Right lobe of liver (tissue), 6 donors: ENCODE measurements around the gene POMT1. TPM values are rescaled to one million over a fixed set of nuclear protein-coding genes. Genes with fewer than 3 reads are reported as not detected.
A peak's percentile ranks its signal among the peaks of the same experiment; 100 is the strongest.
"Not testable (repeated sequence)": the region's sequence is repeated elsewhere in the genome, so short reads cannot be mapped to it uniquely, and the experiment has no call there.

Source experiments
- ATAC-seq, 4 donors: fragments of 200-7000 bp; cut with Tn5 transposase; one replicate each; pipeline ENCODE4 v1.9.1; 2020; ENCODE audit warnings: mild to moderate bottlenecking in 4 of 4, moderate library complexity in 4 of 4
- DNase-seq, 3 donors: peaks; one replicate each; pipeline ENCODE4 v3.0.0-alpha.2; 2020
- H3K27ac ChIP-seq, 3 donors: fragments of 200-600 bp; one replicate each; pipeline ENCODE4 v1.8.0; 2022
- H3K27me3 ChIP-seq, 2 donors: fragments of 200-600 bp; one replicate each; pipeline ENCODE4 v1.8.0; 2022
- H3K36me3 ChIP-seq, 4 donors: fragments of 200-600 bp; sonication (generic) in 1 of 4; one replicate each; pipeline versions ENCODE4 v1.5.1 to v1.8.0; 2017 to 2022; ENCODE audit warnings: control low read depth in 1 of 4
- H3K4me1 ChIP-seq, 4 donors: fragments of 200-600 bp; sonication (generic) in 1 of 4; one replicate each; pipeline versions ENCODE4 v1.5.1 to v1.8.0; 2017 to 2022; ENCODE audit warnings: control low read depth in 1 of 4
- H3K4me3 ChIP-seq, 3 donors: fragments of 200-600 bp; one replicate each; pipeline ENCODE4 v1.8.0; 2022
- H3K9me3 ChIP-seq, 4 donors: fragments of 200-600 bp; sonication (generic) in 1 of 4; one replicate each; pipeline versions ENCODE4 v1.5.1 to v1.8.0; 2017 to 2022; ENCODE audit warnings: control low read depth in 1 of 4
- POLR2A ChIP-seq: fragments of 450-650 bp; IDR thresholded peaks from one replicate; pipeline ENCODE4 v1.6.1; 2017; ENCODE audit warnings: antibody characterized with exemption, mild to moderate bottlenecking
- WGBS: methylation state at CpG from one replicate; pipeline ENCODE4 v1.1.6; 2018; ENCODE audit warnings: low coverage, low lambda C conversion rate; ENCODE audit not compliant: insufficient coverage; ENCODE audit errors: missing lambda C conversion rate; 5-methylcytosine and 5-hydroxymethylcytosine counted together
- intact Hi-C, 2 donors: fragments of 100-400 bp; cut with DNase I; formaldehyde crosslinking; loops; one replicate each; pipeline versions ENCODE4 v1.11.2 to v1.14.1; 2022
- total RNA-seq, 6 experiments: library from RNA; depleted of rRNA in 2 of 6; stranded (reverse); fragments of >200 nt in 2 of 6; fragmentation: NEBNext Ultra II Directional in 3 of 6; extraction: Animal tissue kit (Norgen Biotek cat#: 25700) in 3 of 6; gene quantifications; one replicate each; pipeline versions ENCODE4 v1.1.0 to v1.2.4, GENCODE V29; 2016 to 2023
- TF ChIP-seq, protein P1 (sequence below), 4 donors: fragments of 200-600 bp in 3 of 4; fragments of 450-650 bp in 1 of 4; IDR thresholded peaks; one replicate each; pipeline versions ENCODE4 v1.5.1 to v1.8.0; 2016 to 2022; ENCODE audit warnings: antibody characterized with exemption in 4 of 4, mild to moderate bottlenecking in 2 of 4
- donor health status: DM: no; HTN: yes; CAD: no.
- donor health status: DM: no; HTN: no; CAD: no.
- donor health status: DM: no; HTN: no; CAD: no.
- donor health status: DM: no; HTN: yes; CAD: no.
- donor health status: DM: no; HTN: yes; CAD: no.

Gene POMT1
- total RNA-seq, 6 experiments from 2014 or later, result 14.3 to 17.7 (median 15.7) TPM

DNA sequence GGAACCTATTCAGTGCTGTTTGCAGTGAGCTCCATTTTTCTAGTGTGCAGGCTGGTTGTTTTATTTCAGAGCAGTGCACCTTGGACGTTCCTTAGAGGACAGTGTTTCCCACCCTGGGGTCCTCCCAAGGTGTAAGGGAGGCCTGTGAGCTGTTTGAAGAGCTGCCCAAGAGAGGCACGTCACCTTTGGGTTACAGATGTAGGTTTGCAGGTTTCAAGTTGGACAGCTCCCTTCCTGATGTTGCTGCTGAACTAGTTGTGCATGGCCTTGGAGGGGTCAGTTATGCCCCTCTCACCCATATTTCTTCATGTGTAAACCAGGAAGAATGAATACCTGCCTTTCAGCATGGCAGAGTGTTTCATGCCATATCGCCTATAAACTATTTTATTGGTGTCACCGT, 34.7 kb upstream of the POMT1 start:
- ATAC-seq, result no peak
- 90% methylated on average over 3 of the region's 4 CpGs for WGBS
- Histone ChIP-seq H3K36me3 (peaks cover 0 to 86% (median 44%) of the 10 kb centered on the region in 4 donors), H3K4me3 (no peak overlapping the region), H3K27ac (no peak overlapping the region), H3K4me1 (peaks cover 0 to 3% (median 0%) of the 10 kb centered on the region in 4 donors), H3K27me3 (no peaks in the 10 kb centered on the region), H3K9me3 (no peaks in the 10 kb centered on the region)
- intact Hi-C loops, result no loop called here
- DNase-seq, result peak in 1 of 3 donors; percentile 3
- TF ChIP-seq, protein P1, sequence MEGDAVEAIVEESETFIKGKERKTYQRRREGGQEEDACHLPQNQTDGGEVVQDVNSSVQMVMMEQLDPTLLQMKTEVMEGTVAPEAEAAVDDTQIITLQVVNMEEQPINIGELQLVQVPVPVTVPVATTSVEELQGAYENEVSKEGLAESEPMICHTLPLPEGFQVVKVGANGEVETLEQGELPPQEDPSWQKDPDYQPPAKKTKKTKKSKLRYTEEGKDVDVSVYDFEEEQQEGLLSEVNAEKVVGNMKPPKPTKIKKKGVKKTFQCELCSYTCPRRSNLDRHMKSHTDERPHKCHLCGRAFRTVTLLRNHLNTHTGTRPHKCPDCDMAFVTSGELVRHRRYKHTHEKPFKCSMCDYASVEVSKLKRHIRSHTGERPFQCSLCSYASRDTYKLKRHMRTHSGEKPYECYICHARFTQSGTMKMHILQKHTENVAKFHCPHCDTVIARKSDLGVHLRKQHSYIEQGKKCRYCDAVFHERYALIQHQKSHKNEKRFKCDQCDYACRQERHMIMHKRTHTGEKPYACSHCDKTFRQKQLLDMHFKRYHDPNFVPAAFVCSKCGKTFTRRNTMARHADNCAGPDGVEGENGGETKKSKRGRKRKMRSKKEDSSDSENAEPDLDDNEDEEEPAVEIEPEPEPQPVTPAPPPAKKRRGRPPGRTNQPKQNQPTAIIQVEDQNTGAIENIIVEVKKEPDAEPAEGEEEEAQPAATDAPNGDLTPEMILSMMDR (IDR thresholded peaks at IDR 0.05), result no peak
- TF ChIP-seq POLR2A, result no peak

DNA sequence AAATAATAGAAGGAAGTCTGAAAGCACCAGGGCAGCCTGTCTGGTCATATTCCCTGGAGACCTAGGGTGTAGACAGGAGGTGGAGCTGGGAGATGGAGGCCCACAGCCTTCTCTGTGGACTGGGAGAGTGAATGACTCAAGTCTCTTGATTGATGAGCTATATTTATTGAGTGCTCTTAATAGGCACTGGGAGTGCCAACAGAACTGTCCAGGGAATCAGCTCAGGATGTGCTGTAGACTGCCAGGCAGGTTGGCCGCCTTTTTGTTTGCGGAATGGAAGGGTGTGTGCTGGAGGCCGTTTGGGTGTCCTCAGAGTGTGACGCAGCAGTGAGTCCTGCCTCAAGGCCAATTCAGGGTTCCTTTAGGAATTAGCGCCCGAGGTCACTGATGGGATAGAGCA, 33.4 kb upstream of the POMT1 start:
- Histone ChIP-seq H3K9me3 (no peaks in the 10 kb centered on the region), H3K4me3 (no peak overlapping the region), H3K36me3 (peaks cover 1 to 92% (median 52%) of the 10 kb centered on the region in 4 donors), H3K4me1 (peaks cover 0 to 7% (median 0%) of the 10 kb centered on the region in 4 donors), H3K27ac (no peak overlapping the region), H3K27me3 (no peaks in the 10 kb centered on the region)
- ATAC-seq (peak in 1 of 4 donors; percentile 55), DNase-seq (peak in 2 of 3 donors; percentile 42 to 50)
- 50% methylated on average over 1 of the region's 6 CpGs for WGBS
- TF ChIP-seq, protein P1 (IDR thresholded peaks at IDR 0.05), result no peak
- no peak for TF ChIP-seq POLR2A
- intact Hi-C loops, result no loop called here

DNA sequence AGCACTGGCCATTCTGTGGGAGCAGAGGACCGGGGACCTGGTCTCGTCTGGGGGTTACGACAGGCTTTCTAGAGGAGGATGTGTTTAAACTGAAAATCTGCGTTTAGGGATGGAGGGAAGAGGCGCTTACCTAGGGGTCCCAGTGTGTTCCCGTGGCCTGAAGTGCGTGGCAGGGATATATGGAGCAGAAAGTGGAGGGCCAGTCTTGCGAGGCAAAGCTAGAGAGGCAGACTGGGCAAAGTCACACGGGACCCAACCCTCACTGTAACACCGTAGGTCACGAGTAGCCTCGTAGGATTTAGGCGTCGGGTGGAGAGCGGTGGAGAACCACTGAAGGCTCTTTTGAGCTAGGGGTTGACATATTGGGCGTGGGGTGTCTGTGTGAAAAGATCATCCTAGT, 32.8 kb upstream of the POMT1 start:
- no peak for ATAC-seq
- H3K27ac ChIP-seq, result no peak overlapping the region
- intact Hi-C loops, result loop anchor here in 1 of 2 donors (10.0 kb wide), 1 partner anchor 115 kb away; no protein-coding TSS in a partner anchor
- DNase-seq, result peak in 2 of 3 donors; percentile 17 to 33
- H3K4me1 ChIP-seq, result peaks cover 0 to 7% (median 0%) of the 10 kb centered on the region in 4 donors
- TF ChIP-seq POLR2A, result no peak
- TF ChIP-seq, protein P1 (IDR thresholded peaks at IDR 0.05), result no peak
- no peaks in the 10 kb centered on the region for H3K27me3 ChIP-seq
- no peak overlapping the region for H3K4me3 ChIP-seq
- H3K9me3 ChIP-seq, result no peaks in the 10 kb centered on the region
- peaks cover 5 to 93% (median 54%) of the 10 kb centered on the region in 4 donors for H3K36me3 ChIP-seq
- 90% methylated on average over 12 of the region's 16 CpGs for WGBS

DNA sequence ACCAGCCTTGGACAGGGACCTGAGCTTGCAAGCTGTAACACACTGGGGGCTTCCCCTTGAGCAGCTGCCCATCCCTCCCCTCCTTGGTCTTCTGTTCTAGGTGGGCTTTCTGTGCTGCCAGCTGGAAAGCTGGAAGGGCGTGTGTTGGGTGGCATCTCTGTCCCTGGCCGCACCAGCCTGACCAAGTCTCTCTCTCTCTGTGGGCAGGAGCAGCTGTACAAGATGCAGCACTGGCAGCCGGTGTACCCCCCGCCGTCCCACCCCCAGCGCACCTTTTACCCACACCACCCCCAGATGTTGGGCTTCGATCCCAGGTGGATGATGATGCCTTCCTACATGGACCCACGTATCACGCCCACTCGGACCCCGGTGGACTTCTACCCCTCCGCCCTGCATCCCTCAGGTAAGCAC, 32.1 kb upstream of the POMT1 start:
- WGBS, result 83% methylated on average over 1 of the region's 12 CpGs
- no peaks in the 10 kb centered on the region for H3K27me3 ChIP-seq
- TF ChIP-seq POLR2A, result no peak
- TF ChIP-seq, protein P1 (IDR thresholded peaks at IDR 0.05), result no peak
- intact Hi-C loops, result loop anchor here in 1 of 2 donors (10.0 kb wide), 1 partner anchor 116 kb away; no protein-coding TSS in a partner anchor
- H3K9me3 ChIP-seq, result no peaks in the 10 kb centered on the region
- H3K36me3 ChIP-seq, result peaks cover 5 to 93% (median 55%) of the 10 kb centered on the region in 4 donors
- ATAC-seq, result no peak
- peak in 2 of 3 donors; percentile 33 to 42 for DNase-seq
- H3K4me1 ChIP-seq, result peaks cover 0 to 7% (median 0%) of the 10 kb centered on the region in 4 donors
- no peak overlapping the region for H3K27ac ChIP-seq
- H3K4me3 ChIP-seq, result no peak overlapping the region

DNA sequence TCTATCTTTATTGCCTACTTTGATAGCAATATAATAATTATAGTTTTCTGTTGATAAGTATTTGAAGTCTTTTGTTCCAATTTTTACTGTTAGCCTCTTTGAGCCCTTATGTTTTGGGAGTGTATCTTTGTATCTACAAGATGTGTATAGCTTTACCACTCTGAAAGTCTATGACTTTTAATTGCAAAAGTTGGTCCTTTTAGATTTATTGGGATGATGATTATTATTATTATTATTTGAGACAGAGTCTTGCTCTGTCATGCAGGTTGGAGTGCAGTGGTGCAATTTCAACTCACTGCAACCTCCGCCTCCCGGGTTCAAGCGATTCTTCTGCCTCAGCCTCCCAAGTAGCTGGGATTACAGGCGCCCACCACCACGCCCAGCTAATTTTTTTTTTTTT, 30.6 kb upstream of the POMT1 start:
- 100% methylated on average over 5 of the region's 5 CpGs for WGBS
- peaks cover 5 to 96% (median 59%) of the 10 kb centered on the region in 4 donors for H3K36me3 ChIP-seq
- H3K4me3 ChIP-seq, DNase-seq, ATAC-seq, H3K9me3 ChIP-seq, H3K27ac ChIP-seq, H3K27me3 ChIP-seq, H3K4me1 ChIP-seq: not testable (repeated sequence)
- intact Hi-C loops, result loop anchor here in 1 of 2 donors (10.0 kb wide), 1 partner anchor 117 kb away; no protein-coding TSS in a partner anchor
